HG02678 (cell line): ENCODE results near the gene ATP1A3.
"Not testable (repeated sequence)": the region's sequence is repeated elsewhere in the genome, so short reads cannot be mapped to it uniquely, and the experiment has no call there.

ENCODE experiments used
- ATAC-seq: cut with Tn5 transposase; IDR thresholded peaks from one replicate; pipeline ENCODE4 v1.9.1; 2021; ENCODE audit warnings: mild to moderate bottlenecking, moderate library complexity; ENCODE audit not compliant: unreplicated experiment

The ATP1A3 gene

GRCh38 chr19:41955521-41955920, 38.5 kb downstream of the ATP1A3 start:
- no peak for ATAC-seq

GRCh38 chr19:41951686-41952172, 42.3 kb downstream of the ATP1A3 start:
- ATAC-seq, result no peak

- ATAC-seq, result no peak
Observed at GRCh38 chr19:41947091-41947490, 46.9 kb downstream of the ATP1A3 start.

GRCh38 chr19:41945135-41945766, 48.8 kb downstream of the ATP1A3 start:
- ATAC-seq, result peak; percentile 76

- ATAC-seq, result no peak
Observed at GRCh38 chr19:41944336-41944735, 49.7 kb downstream of the ATP1A3 start.

- no peak for ATAC-seq
Observed at GRCh38 chr19:41941410-41942202, 52.4 kb downstream of the ATP1A3 start.

GRCh38 chr19:41940731-41941409, 53.2 kb downstream of the ATP1A3 start:
- ATAC-seq, result no peak

GRCh38 chr19:41939861-41940730, 53.9 kb downstream of the ATP1A3 start:
- no peak for ATAC-seq

GRCh38 chr19:41939209-41939608, 54.8 kb downstream of the ATP1A3 start:
- not testable (repeated sequence) for ATAC-seq

- ATAC-seq, result no peak
Observed at GRCh38 chr19:41937525-41938468, 56.2 kb downstream of the ATP1A3 start.

GRCh38 chr19:41936961-41937360, 57.1 kb downstream of the ATP1A3 start:
- ATAC-seq, result no peak

- ATAC-seq, result no peak
Observed at GRCh38 chr19:41936416-41936850, 57.6 kb downstream of the ATP1A3 start.

- ATAC-seq, result no peak
Observed at GRCh38 chr19:41935760-41936415, 58.1 kb downstream of the ATP1A3 start.

- no peak for ATAC-seq
Observed at GRCh38 chr19:41934849-41935374, 59.1 kb downstream of the ATP1A3 start.

GRCh38 chr19:41933693-41934426, 60.2 kb downstream of the ATP1A3 start:
- ATAC-seq, result no peak

- ATAC-seq, result no peak
Observed at GRCh38 chr19:41932720-41933332, 61.2 kb downstream of the ATP1A3 start.

- ATAC-seq, result no peak
Observed at GRCh38 chr19:41932259-41932719, 61.7 kb downstream of the ATP1A3 start.
